Measurements from ENCODE around the gene CCDC92.

Gene CCDC92

GRCh38 chr12:123979566-123979965, 6.9 kb upstream of the CCDC92 start:
- H3K4me3 ChIP-seq (ENCODE audit: low read length in 2 of 2), result no peak overlapping the region
- no peak overlapping the region for H3K27ac ChIP-seq (ENCODE audit: low read depth in 2 of 2, low read length in 2 of 2)
- peaks cover 7 to 13% of the 10 kb centered on the region in 2 donors for H3K36me3 ChIP-seq (ENCODE audit: control insufficient read depth in 2 of 2, insufficient read depth in 2 of 2, low read length in 2 of 2)
- H3K9ac ChIP-seq (ENCODE audit: low read depth in 1 of 2, low read length in 2 of 2), result no peak overlapping the region
- H3K27me3 ChIP-seq (ENCODE audit: control insufficient read depth in 2 of 2, insufficient read depth in 2 of 2, low read length in 2 of 2), result no peaks in the 10 kb centered on the region
- no peaks in the 10 kb centered on the region for H3K9me3 ChIP-seq (ENCODE audit: control insufficient read depth in 2 of 2, low read length in 2 of 2)
- peaks cover 5 to 6% of the 10 kb centered on the region in 2 donors for H3K4me1 ChIP-seq (ENCODE audit: control insufficient read depth in 2 of 2, insufficient read depth in 2 of 2, low read length in 2 of 2)

- Histone ChIP-seq H3K4me3 (ENCODE audit: low read length in 2 of 2) (no peak overlapping the region), H3K9ac (ENCODE audit: low read depth in 1 of 2, low read length in 2 of 2) (no peak overlapping the region), H3K4me1 (ENCODE audit: control insufficient read depth in 2 of 2, insufficient read depth in 2 of 2, low read length in 2 of 2) (peaks cover 11 to 12% of the 10 kb centered on the region in 2 donors), H3K36me3 (ENCODE audit: control insufficient read depth in 2 of 2, insufficient read depth in 2 of 2, low read length in 2 of 2) (peaks cover 7 to 13% of the 10 kb centered on the region in 2 donors), H3K9me3 (ENCODE audit: control insufficient read depth in 2 of 2, low read length in 2 of 2) (no peaks in the 10 kb centered on the region), H3K27ac (ENCODE audit: low read depth in 2 of 2, low read length in 2 of 2) (no peak overlapping the region), H3K27me3 (ENCODE audit: control insufficient read depth in 2 of 2, insufficient read depth in 2 of 2, low read length in 2 of 2) (no peaks in the 10 kb centered on the region)
These were observed 3.7 kb upstream of the CCDC92 start for GRCh38 chr12:123976227-123976826.

GRCh38 chr12:123973552-123974341, 1.1 kb upstream of the CCDC92 start:
- Histone ChIP-seq H3K27ac (ENCODE audit: low read depth in 2 of 2, low read length in 2 of 2) (peak overlapping the region; percentile 67 to 72), H3K4me1 (ENCODE audit: control insufficient read depth in 2 of 2, insufficient read depth in 2 of 2, low read length in 2 of 2) (peaks cover 11 to 12% of the 10 kb centered on the region in 2 donors), H3K36me3 (ENCODE audit: control insufficient read depth in 2 of 2, insufficient read depth in 2 of 2, low read length in 2 of 2) (peaks cover 4 to 10% of the 10 kb centered on the region in 2 donors), H3K4me3 (ENCODE audit: low read length in 2 of 2) (peak overlapping the region; percentile 78 to 84), H3K9me3 (ENCODE audit: control insufficient read depth in 2 of 2, low read length in 2 of 2) (no peaks in the 10 kb centered on the region), H3K27me3 (ENCODE audit: control insufficient read depth in 2 of 2, insufficient read depth in 2 of 2, low read length in 2 of 2) (no peaks in the 10 kb centered on the region), H3K9ac (ENCODE audit: low read depth in 1 of 2, low read length in 2 of 2) (peak overlapping the region; percentile 75 to 80)

- Histone ChIP-seq H3K36me3 (ENCODE audit: control insufficient read depth in 2 of 2, insufficient read depth in 2 of 2, low read length in 2 of 2) (peaks cover 0 to 5% of the 10 kb centered on the region in 2 donors), H3K27me3 (ENCODE audit: control insufficient read depth in 2 of 2, insufficient read depth in 2 of 2, low read length in 2 of 2) (no peaks in the 10 kb centered on the region), H3K4me1 (ENCODE audit: control insufficient read depth in 2 of 2, insufficient read depth in 2 of 2, low read length in 2 of 2) (peaks cover 11 to 12% of the 10 kb centered on the region in 2 donors), H3K27ac (ENCODE audit: low read depth in 2 of 2, low read length in 2 of 2) (peak overlapping the region; percentile 82 to 90), H3K9ac (ENCODE audit: low read depth in 1 of 2, low read length in 2 of 2) (peak overlapping the region; percentile 85 to 87), H3K9me3 (ENCODE audit: control insufficient read depth in 2 of 2, low read length in 2 of 2) (no peaks in the 10 kb centered on the region), H3K4me3 (ENCODE audit: low read length in 2 of 2) (peak overlapping the region; percentile 87 to 88)
These were observed 718 bp downstream of the CCDC92 start for GRCh38 chr12:123971770-123972456.

GRCh38 chr12:123971449-123971769, 1.2 kb downstream of the CCDC92 start:
- Histone ChIP-seq H3K36me3 (ENCODE audit: control insufficient read depth in 2 of 2, insufficient read depth in 2 of 2, low read length in 2 of 2) (peaks cover 0 to 3% of the 10 kb centered on the region in 2 donors), H3K4me3 (ENCODE audit: low read length in 2 of 2) (peak overlapping the region; percentile 87 to 88), H3K4me1 (ENCODE audit: control insufficient read depth in 2 of 2, insufficient read depth in 2 of 2, low read length in 2 of 2) (peaks cover 11 to 12% of the 10 kb centered on the region in 2 donors), H3K9me3 (ENCODE audit: control insufficient read depth in 2 of 2, low read length in 2 of 2) (no peaks in the 10 kb centered on the region), H3K9ac (ENCODE audit: low read depth in 1 of 2, low read length in 2 of 2) (peak overlapping the region; percentile 85 to 87), H3K27me3 (ENCODE audit: control insufficient read depth in 2 of 2, insufficient read depth in 2 of 2, low read length in 2 of 2) (no peaks in the 10 kb centered on the region), H3K27ac (ENCODE audit: low read depth in 2 of 2, low read length in 2 of 2) (peak overlapping the region; percentile 82 to 90)

GRCh38 chr12:123967121-123967586, 5.5 kb downstream of the CCDC92 start:
- Histone ChIP-seq H3K9ac (ENCODE audit: low read depth in 1 of 2, low read length in 2 of 2) (no peak overlapping the region), H3K27ac (ENCODE audit: low read depth in 2 of 2, low read length in 2 of 2) (no peak overlapping the region), H3K27me3 (ENCODE audit: control insufficient read depth in 2 of 2, insufficient read depth in 2 of 2, low read length in 2 of 2) (no peaks in the 10 kb centered on the region), H3K9me3 (ENCODE audit: control insufficient read depth in 2 of 2, low read length in 2 of 2) (no peaks in the 10 kb centered on the region), H3K36me3 (ENCODE audit: control insufficient read depth in 2 of 2, insufficient read depth in 2 of 2, low read length in 2 of 2) (no peaks in the 10 kb centered on the region), H3K4me1 (ENCODE audit: control insufficient read depth in 2 of 2, insufficient read depth in 2 of 2, low read length in 2 of 2) (peaks cover 7 to 10% of the 10 kb centered on the region in 2 donors), H3K4me3 (ENCODE audit: low read length in 2 of 2) (no peak overlapping the region)

GRCh38 chr12:123966596-123966995, 6.0 kb downstream of the CCDC92 start:
- no peaks in the 10 kb centered on the region for H3K27me3 ChIP-seq (ENCODE audit: control insufficient read depth in 2 of 2, insufficient read depth in 2 of 2, low read length in 2 of 2)
- no peaks in the 10 kb centered on the region for H3K9me3 ChIP-seq (ENCODE audit: control insufficient read depth in 2 of 2, low read length in 2 of 2)
- peaks cover 9 to 10% of the 10 kb centered on the region in 2 donors for H3K4me1 ChIP-seq (ENCODE audit: control insufficient read depth in 2 of 2, insufficient read depth in 2 of 2, low read length in 2 of 2)
- no peak overlapping the region for H3K9ac ChIP-seq (ENCODE audit: low read depth in 1 of 2, low read length in 2 of 2)
- no peak overlapping the region for H3K4me3 ChIP-seq (ENCODE audit: low read length in 2 of 2)
- H3K36me3 ChIP-seq (ENCODE audit: control insufficient read depth in 2 of 2, insufficient read depth in 2 of 2, low read length in 2 of 2), result no peaks in the 10 kb centered on the region
- no peak overlapping the region for H3K27ac ChIP-seq (ENCODE audit: low read depth in 2 of 2, low read length in 2 of 2)

GRCh38 chr12:123965382-123965781, 7.2 kb downstream of the CCDC92 start:
- Histone ChIP-seq H3K27ac (ENCODE audit: low read depth in 2 of 2, low read length in 2 of 2) (no peak overlapping the region), H3K36me3 (ENCODE audit: control insufficient read depth in 2 of 2, insufficient read depth in 2 of 2, low read length in 2 of 2) (no peaks in the 10 kb centered on the region), H3K4me3 (ENCODE audit: low read length in 2 of 2) (no peak overlapping the region), H3K9ac (ENCODE audit: low read depth in 1 of 2, low read length in 2 of 2) (no peak overlapping the region), H3K27me3 (ENCODE audit: control insufficient read depth in 2 of 2, insufficient read depth in 2 of 2, low read length in 2 of 2) (no peaks in the 10 kb centered on the region), H3K4me1 (ENCODE audit: control insufficient read depth in 2 of 2, insufficient read depth in 2 of 2, low read length in 2 of 2) (peaks cover 14 to 22% of the 10 kb centered on the region in 2 donors), H3K9me3 (ENCODE audit: control insufficient read depth in 2 of 2, low read length in 2 of 2) (no peaks in the 10 kb centered on the region)

GRCh38 chr12:123963821-123964220, 8.8 kb downstream of the CCDC92 start:
- H3K27ac ChIP-seq (ENCODE audit: low read depth in 2 of 2, low read length in 2 of 2), result no peak overlapping the region
- H3K4me3 ChIP-seq (ENCODE audit: low read length in 2 of 2), result peak overlapping the region in 1 of 2 donors; percentile 5
- no peaks in the 10 kb centered on the region for H3K36me3 ChIP-seq (ENCODE audit: control insufficient read depth in 2 of 2, insufficient read depth in 2 of 2, low read length in 2 of 2)
- no peak overlapping the region for H3K9ac ChIP-seq (ENCODE audit: low read depth in 1 of 2, low read length in 2 of 2)
- peaks cover 14 to 23% of the 10 kb centered on the region in 2 donors for H3K4me1 ChIP-seq (ENCODE audit: control insufficient read depth in 2 of 2, insufficient read depth in 2 of 2, low read length in 2 of 2)
- no peaks in the 10 kb centered on the region for H3K27me3 ChIP-seq (ENCODE audit: control insufficient read depth in 2 of 2, insufficient read depth in 2 of 2, low read length in 2 of 2)
- no peaks in the 10 kb centered on the region for H3K9me3 ChIP-seq (ENCODE audit: control insufficient read depth in 2 of 2, low read length in 2 of 2)

GRCh38 chr12:123962513-123962912, 10.1 kb downstream of the CCDC92 start:
- Histone ChIP-seq H3K27me3 (ENCODE audit: control insufficient read depth in 2 of 2, insufficient read depth in 2 of 2, low read length in 2 of 2) (no peaks in the 10 kb centered on the region), H3K27ac (ENCODE audit: low read depth in 2 of 2, low read length in 2 of 2) (no peak overlapping the region), H3K4me3 (ENCODE audit: low read length in 2 of 2) (no peak overlapping the region), H3K9me3 (ENCODE audit: control insufficient read depth in 2 of 2, low read length in 2 of 2) (no peaks in the 10 kb centered on the region), H3K9ac (ENCODE audit: low read depth in 1 of 2, low read length in 2 of 2) (no peak overlapping the region), H3K36me3 (ENCODE audit: control insufficient read depth in 2 of 2, insufficient read depth in 2 of 2, low read length in 2 of 2) (no peaks in the 10 kb centered on the region), H3K4me1 (ENCODE audit: control insufficient read depth in 2 of 2, insufficient read depth in 2 of 2, low read length in 2 of 2) (peaks cover 14 to 23% of the 10 kb centered on the region in 2 donors)

Data from mucosa of rectum (tissue), 2 donors.